Thoracic aorta (tissue), 2 donors: ENCODE measurements around the gene MAST2. TPM values are rescaled to one million over a fixed set of nuclear protein-coding genes. Genes with fewer than 3 reads are reported as not detected.
"Not testable (repeated sequence)": the region's sequence is repeated elsewhere in the genome, so short reads cannot be mapped to it uniquely, and the experiment has no call there.

Experiments
- ATAC-seq: fragments of 150-250 bp; one replicate; pipeline ENCODE4 v1.8.0; 2017; ENCODE audit warnings: low read depth; ENCODE audit not compliant: insufficient number of reproducible peaks, low FRiP score
- DNase-seq: peaks from one replicate; pipeline ENCODE4 v3.0.0-alpha.2; 2020; ENCODE audit warnings: low spot score
- H3K27ac ChIP-seq, 2 donors: fragments of 200-600 bp; sonication (generic); 1 replicate in 1 of 2; 2 replicates in 1 of 2; pipeline ENCODE4 v1.5.1; 2016; ENCODE audit warnings: mild to moderate bottlenecking in 2 of 2, moderate library complexity in 2 of 2
- H3K27me3 ChIP-seq: fragments of 200-600 bp; sonication (generic); replicated peaks from 2 replicates; pipeline ENCODE4 v1.6.0; 2016; ENCODE audit warnings: mild to moderate bottlenecking; ENCODE audit not compliant: insufficient read depth
- H3K36me3 ChIP-seq: fragments of 200-600 bp; sonication (generic); one replicate; pipeline ENCODE4 v1.5.1; 2016
- H3K4me1 ChIP-seq, 2 donors: fragments of 200-600 bp; sonication (generic); 1 replicate in 1 of 2; 2 replicates in 1 of 2; pipeline versions ENCODE4 v1.5.1 to v1.6.0; 2016; ENCODE audit warnings: low read depth in 2 of 2, mild to moderate bottlenecking in 1 of 2; ENCODE audit not compliant: control insufficient read depth in 1 of 2
- H3K4me3 ChIP-seq: fragments of 200-600 bp; sonication (generic); 2 replicates; pipeline ENCODE4 v1.5.1; 2016; ENCODE audit warnings: mild to moderate bottlenecking
- H3K9me3 ChIP-seq: fragments of 200-600 bp; sonication (generic); 2 replicates; pipeline ENCODE4 v1.5.1; 2016
- CTCF ChIP-seq: fragments of 200-600 bp; sonication (generic); IDR thresholded peaks from one replicate; pipeline ENCODE4 v1.5.1; 2019; ENCODE audit warnings: antibody characterized with exemption
- total RNA-seq, 2 donors: library from RNA; depleted of rRNA; stranded (reverse); fragments of >200 nt; gene quantifications; one replicate each; pipeline versions ENCODE4 v1.1.0 to v1.2.3, GENCODE V29; 2016

Gene MAST2
- total RNA-seq, 2 donors from 2014 or later = 33.6 to 61.2 TPM

- Histone ChIP-seq H3K27ac (no peak overlapping the region), H3K4me1 (peaks cover 5% of the 10 kb centered on the region in 2 donors), H3K36me3 (no peaks in the 10 kb centered on the region), H3K4me3 (no peak overlapping the region), H3K27me3 (no peaks in the 10 kb centered on the region), H3K9me3 (no peaks in the 10 kb centered on the region)
- ATAC-seq = no peak
- no peak for DNase-seq
- TF ChIP-seq CTCF = no peak
These were observed 121.3 kb downstream of the MAST2 start for GRCh38 chr1:45924736-45925135.

- Histone ChIP-seq H3K27ac (no peak overlapping the region), H3K36me3 (no peaks in the 10 kb centered on the region), H3K4me3 (no peak overlapping the region), H3K4me1 (peaks cover 5% of the 10 kb centered on the region in 2 donors), H3K27me3 (no peaks in the 10 kb centered on the region), H3K9me3 (no peaks in the 10 kb centered on the region)
- TF ChIP-seq CTCF = no peak
- DNase-seq = no peak
- no peak for ATAC-seq
These were observed 122.4 kb downstream of the MAST2 start for GRCh38 chr1:45925728-45926287.

- ATAC-seq (no peak), DNase-seq (no peak)
- TF ChIP-seq CTCF = no peak
- H3K27ac ChIP-seq = no peak overlapping the region
- no peaks in the 10 kb centered on the region for H3K27me3 ChIP-seq
- H3K4me1 ChIP-seq = peaks cover 5% of the 10 kb centered on the region in 2 donors
- no peaks in the 10 kb centered on the region for H3K9me3 ChIP-seq
- H3K36me3 ChIP-seq = no peaks in the 10 kb centered on the region
- no peak overlapping the region for H3K4me3 ChIP-seq
These were observed 122.9 kb downstream of the MAST2 start for GRCh38 chr1:45926330-45926729.

GRCh38 chr1:45927231-45927915 is 124.0 kb downstream of the MAST2 start:
- not testable (repeated sequence) for H3K27ac ChIP-seq, ATAC-seq

GRCh38 chr1:45928486-45929205 is 125.2 kb downstream of the MAST2 start:
- no peak for ATAC-seq
- no peak overlapping the region for H3K4me3 ChIP-seq
- no peak for DNase-seq
- H3K4me1 ChIP-seq = peaks cover 5% of the 10 kb centered on the region in 2 donors
- TF ChIP-seq CTCF = no peak
- H3K9me3 ChIP-seq = no peaks in the 10 kb centered on the region
- no peaks in the 10 kb centered on the region for H3K36me3 ChIP-seq
- no peaks in the 10 kb centered on the region for H3K27me3 ChIP-seq
- H3K27ac ChIP-seq = no peak overlapping the region

More at GRCh38 chr1:45927231-45927915, 124.0 kb downstream of the MAST2 start:
- H3K4me3 ChIP-seq, H3K36me3 ChIP-seq, H3K9me3 ChIP-seq, H3K4me1 ChIP-seq, DNase-seq, H3K27me3 ChIP-seq: not testable (repeated sequence)
